HG03060 (cell line): ENCODE results near the gene OTULIN.

ENCODE experiments used
- ATAC-seq: cut with Tn5 transposase; IDR thresholded peaks from one replicate; pipeline ENCODE4 v1.9.1; 2021; ENCODE audit warnings: low read depth, moderate number of reproducible peaks; ENCODE audit not compliant: unreplicated experiment

OTULIN gene

GRCh38 chr5:14695152-14695551 is 30.6 kb downstream of the OTULIN start:
- no peak for ATAC-seq

GRCh38 chr5:14696057-14696456 is 31.5 kb downstream of the OTULIN start:
- ATAC-seq: no peak

GRCh38 chr5:14696851-14697250 is 32.3 kb downstream of the OTULIN start:
- ATAC-seq: no peak

GRCh38 chr5:14698495-14698894 is 34.0 kb downstream of the OTULIN start:
- ATAC-seq: no peak

GRCh38 chr5:14699159-14699558 is 34.6 kb downstream of the OTULIN start:
- ATAC-seq: no peak

GRCh38 chr5:14699807-14700400 is 35.4 kb downstream of the OTULIN start:
- ATAC-seq: no peak

GRCh38 chr5:14700478-14701436 is 36.2 kb downstream of the OTULIN start:
- no peak for ATAC-seq

GRCh38 chr5:14701556-14701955 is 37.0 kb downstream of the OTULIN start:
- no peak for ATAC-seq

- ATAC-seq: no peak
These were observed 37.8 kb downstream of the OTULIN start for GRCh38 chr5:14702238-14702839.

- ATAC-seq: no peak
These were observed 41.0 kb downstream of the OTULIN start for GRCh38 chr5:14705556-14705955.

GRCh38 chr5:14706615-14707021 is 42.1 kb downstream of the OTULIN start:
- no peak for ATAC-seq

GRCh38 chr5:14707811-14708390 is 43.4 kb downstream of the OTULIN start:
- ATAC-seq: no peak

GRCh38 chr5:14708551-14708950 is 44.0 kb downstream of the OTULIN start:
- ATAC-seq: no peak

- no peak for ATAC-seq
These were observed 45.9 kb downstream of the OTULIN start for GRCh38 chr5:14710313-14710994.

- no peak for ATAC-seq
These were observed 47.6 kb downstream of the OTULIN start for GRCh38 chr5:14712131-14712530.

GRCh38 chr5:14712666-14713065 is 48.1 kb downstream of the OTULIN start:
- ATAC-seq: no peak

GRCh38 chr5:14713476-14714390 is 49.2 kb downstream of the OTULIN start:
- ATAC-seq: no peak

GRCh38 chr5:14714706-14715105 is 50.2 kb downstream of the OTULIN start:
- ATAC-seq: no peak

GRCh38 chr5:14715481-14715880 is 51.0 kb downstream of the OTULIN start:
- ATAC-seq: no peak
